Tibial artery (tissue), 4 donors: ENCODE measurements around the gene PDE4B.

Source experiments
- DNase-seq, 2 donors: peaks; one replicate each; pipeline ENCODE4 v3.0.0-alpha.2; 2019
- H3K27ac ChIP-seq, 2 donors: fragments of 200-600 bp; sonication (generic) in 1 of 2; 1 replicate in 1 of 2; 2 replicates in 1 of 2; pipeline ENCODE4 v1.5.1; 2018 to 2019; ENCODE audit warnings: mild to moderate bottlenecking in 1 of 2
- H3K27me3 ChIP-seq, 2 donors: fragments of 200-600 bp; sonication (generic) in 1 of 2; one replicate each; pipeline versions ENCODE4 v1.5.1 to v1.6.0; 2016 to 2019
- H3K36me3 ChIP-seq, 3 donors: fragments of 200-600 bp; sonication (generic) in 2 of 3; one replicate each; pipeline ENCODE4 v1.5.1; 2016 to 2019; ENCODE audit warnings: mild to moderate bottlenecking in 2 of 3
- H3K4me1 ChIP-seq, 4 donors: fragments of 200-600 bp; sonication (generic) in 2 of 4; 1 replicate in 3 of 4; 2 replicates in 1 of 4; pipeline ENCODE4 v1.5.1; 2016 to 2019
- H3K4me3 ChIP-seq, 2 donors: fragments of 200-600 bp; sonication (generic) in 1 of 2; 1 replicate in 1 of 2; 2 replicates in 1 of 2; pipeline ENCODE4 v1.5.1; 2018 to 2019; ENCODE audit warnings: mild to moderate bottlenecking in 2 of 2
- H3K9me3 ChIP-seq, 3 donors: fragments of 200-600 bp; sonication (generic) in 1 of 3; one replicate each; pipeline ENCODE4 v1.5.1; 2016 to 2019
- CTCF ChIP-seq, 2 experiments: fragments of 200-600 bp in 1 of 2; fragments of 450-650 bp in 1 of 2; IDR thresholded peaks; one replicate each; pipeline ENCODE4 v1.5.1; 2017 to 2019; ENCODE audit warnings: antibody characterized with exemption in 2 of 2, mild to moderate bottlenecking in 1 of 2, moderate library complexity in 1 of 2
- intact Hi-C: fragments of 100-400 bp; cut with DNase I; formaldehyde crosslinking; loops from one replicate; pipeline ENCODE4 v1.15.0; 2023; ENCODE audit warnings: low total_unique reads

The PDE4B gene

GRCh38 chr1:66227966-66228365 is 435.3 kb downstream of the PDE4B start:
- intact Hi-C loops, result no loop called here
- Histone ChIP-seq H3K27me3 (no peaks in the 10 kb centered on the region), H3K9me3 (no peaks in the 10 kb centered on the region), H3K27ac (no peak overlapping the region), H3K4me1 (no peaks in the 10 kb centered on the region), H3K4me3 (no peak overlapping the region), H3K36me3 (no peaks in the 10 kb centered on the region)
- TF ChIP-seq CTCF (IDR thresholded peaks at IDR 0.05), result no peak
- DNase-seq, result no peak

- Histone ChIP-seq H3K4me1 (no peaks in the 10 kb centered on the region), H3K4me3 (no peak overlapping the region), H3K9me3 (no peaks in the 10 kb centered on the region), H3K27ac (no peak overlapping the region), H3K36me3 (no peaks in the 10 kb centered on the region), H3K27me3 (no peaks in the 10 kb centered on the region)
- DNase-seq, result no peak
- intact Hi-C loops, result no loop called here
- TF ChIP-seq CTCF (IDR thresholded peaks at IDR 0.05), result no peak
Observed at GRCh38 chr1:66231217-66231616, 438.5 kb downstream of the PDE4B start.

GRCh38 chr1:66231681-66232463 is 439.2 kb downstream of the PDE4B start:
- Histone ChIP-seq H3K36me3 (no peaks in the 10 kb centered on the region), H3K4me3 (no peak overlapping the region), H3K9me3 (no peaks in the 10 kb centered on the region), H3K27ac (no peak overlapping the region), H3K27me3 (peaks cover 0 to 2% of the 10 kb centered on the region in 2 donors), H3K4me1 (no peaks in the 10 kb centered on the region)
- TF ChIP-seq CTCF (IDR thresholded peaks at IDR 0.05), result no peak
- intact Hi-C loops, result no loop called here
- no peak for DNase-seq

- H3K27ac ChIP-seq, result no peak overlapping the region
- H3K9me3 ChIP-seq, result no peaks in the 10 kb centered on the region
- H3K36me3 ChIP-seq, result no peaks in the 10 kb centered on the region
- no peak for DNase-seq
- TF ChIP-seq CTCF (IDR thresholded peaks at IDR 0.05), result no peak
- no peak overlapping the region for H3K4me3 ChIP-seq
- peaks cover 0 to 10% of the 10 kb centered on the region in 2 donors for H3K27me3 ChIP-seq
- intact Hi-C loops, result no loop called here
- H3K4me1 ChIP-seq, result no peaks in the 10 kb centered on the region
Observed at GRCh38 chr1:66237042-66237441, 444.3 kb downstream of the PDE4B start.

GRCh38 chr1:66237722-66238479 is 445.2 kb downstream of the PDE4B start:
- Histone ChIP-seq H3K27ac (no peak overlapping the region), H3K9me3 (no peaks in the 10 kb centered on the region), H3K4me1 (no peaks in the 10 kb centered on the region), H3K27me3 (peaks cover 0 to 10% of the 10 kb centered on the region in 2 donors), H3K36me3 (no peaks in the 10 kb centered on the region), H3K4me3 (no peak overlapping the region)
- intact Hi-C loops, result no loop called here
- DNase-seq, result no peak
- no peak for TF ChIP-seq CTCF (IDR thresholded peaks at IDR 0.05)
